COLO668 (cell line): ENCODE data around the gene TLE2.
"Not testable (repeated sequence)": the region's sequence is repeated elsewhere in the genome, so short reads cannot be mapped to it uniquely, and the experiment has no call there.

Experiments used
- DNase-seq: peaks from one replicate; lab custom pipeline; 2025; ENCODE audit not compliant: unreplicated experiment; lab: John Stamatoyannopoulos, UW

Gene TLE2

GRCh38 chr19:2988568-2988967 is 40.5 kb downstream of the TLE2 start:
- no peak for DNase-seq

GRCh38 chr19:2987797-2988196 is 41.3 kb downstream of the TLE2 start:
- no peak for DNase-seq

- no peak for DNase-seq
Observed at GRCh38 chr19:2986951-2987524, 42.0 kb downstream of the TLE2 start.

- DNase-seq, result no peak
Observed at GRCh38 chr19:2984215-2984528, 44.9 kb downstream of the TLE2 start.

GRCh38 chr19:2983351-2984214 is 45.5 kb downstream of the TLE2 start:
- peak; percentile 59 for DNase-seq

GRCh38 chr19:2982983-2983350 is 46.1 kb downstream of the TLE2 start:
- DNase-seq, result peak; percentile 32

- no peak for DNase-seq
Observed at GRCh38 chr19:2982561-2982960, 46.5 kb downstream of the TLE2 start.

- DNase-seq, result no peak
Observed at GRCh38 chr19:2981898-2982297, 47.2 kb downstream of the TLE2 start.

- no peak for DNase-seq
Observed at GRCh38 chr19:2978772-2979171, 50.3 kb downstream of the TLE2 start.

GRCh38 chr19:2978166-2978767 is 50.8 kb downstream of the TLE2 start:
- DNase-seq, result no peak

GRCh38 chr19:2977746-2978138 is 51.3 kb downstream of the TLE2 start:
- DNase-seq, result no peak

GRCh38 chr19:2977001-2977745 is 51.9 kb downstream of the TLE2 start, which contains the start of gene TLE6:
TSS of gene TLE6 (plus strand) at chr19:2977564. CDS start at chr19:2978234, 670 bp downstream.
- peak; percentile 97 for DNase-seq

- peak; percentile 13 for DNase-seq
Observed at GRCh38 chr19:2976609-2977000, 52.5 kb downstream of the TLE2 start.

- DNase-seq, result no peak
Observed at GRCh38 chr19:2974342-2975041, 54.6 kb downstream of the TLE2 start.

GRCh38 chr19:2973229-2973628 is 55.9 kb downstream of the TLE2 start:
- DNase-seq, result no peak

GRCh38 chr19:2970201-2970835 is 58.8 kb downstream of the TLE2 start:
- no peak for DNase-seq

- peak; percentile 82 for DNase-seq
Observed at GRCh38 chr19:2969104-2969504, 60.0 kb downstream of the TLE2 start.

- DNase-seq, result no peak
Observed at GRCh38 chr19:2967972-2968371, 61.1 kb downstream of the TLE2 start.

GRCh38 chr19:2964874-2965273 is 64.2 kb downstream of the TLE2 start:
- no peak for DNase-seq

- not testable (repeated sequence) for DNase-seq
Observed at GRCh38 chr19:2963631-2964030, 65.4 kb downstream of the TLE2 start.

GRCh38 chr19:2963122-2963521 is 66.0 kb downstream of the TLE2 start:
- DNase-seq, result no peak
